Stimulated activated CD8-positive, alpha-beta memory T cell treated with anti-CD3 and anti-CD28 coated beads, Interleukin-12 subunit alpha, Interleukin-12 subunit beta, amount 100 ng/mL, for 1 hour (primary cell): ENCODE measurements around the gene CST9.
"Not testable (repeated sequence)": the region's sequence is repeated elsewhere in the genome, so short reads cannot be mapped to it uniquely, and the experiment has no call there.

Experiments
- DNase-seq: peaks from one replicate; pipeline ENCODE4 v3.0.0-alpha.2; 2020; ENCODE audit warnings: low read depth

Gene CST9

GRCh38 chr20:23637282-23638221 is 31.8 kb upstream of the CST9 start, which contains the start of gene CST3:
CST3 (minus strand) TSS chr20:23637955; CDS start chr20:23637862, 93 bp downstream.
- no peak for DNase-seq

GRCh38 chr20:23636908-23637281 is 31.2 kb upstream of the CST9 start:
- DNase-seq = no peak

GRCh38 chr20:23636182-23636907 is 30.6 kb upstream of the CST9 start:
- no peak for DNase-seq

GRCh38 chr20:23635768-23636090 is 30.0 kb upstream of the CST9 start:
- not testable (repeated sequence) for DNase-seq

- DNase-seq = no peak
These were observed 29.5 kb upstream of the CST9 start for GRCh38 chr20:23634985-23635767.

GRCh38 chr20:23634044-23634801 is 28.5 kb upstream of the CST9 start:
- no peak for DNase-seq

- DNase-seq = no peak
These were observed 27.2 kb upstream of the CST9 start for GRCh38 chr20:23632711-23633573.

GRCh38 chr20:23631981-23632710 is 26.4 kb upstream of the CST9 start:
- no peak for DNase-seq

GRCh38 chr20:23631226-23631822 is 25.6 kb upstream of the CST9 start:
- DNase-seq = no peak

- no peak for DNase-seq
These were observed 24.7 kb upstream of the CST9 start for GRCh38 chr20:23630392-23630849.

GRCh38 chr20:23629542-23630391 is 24.1 kb upstream of the CST9 start:
- DNase-seq = no peak

- no peak for DNase-seq
These were observed 23.4 kb upstream of the CST9 start for GRCh38 chr20:23629017-23629541.

- no peak for DNase-seq
These were observed 22.8 kb upstream of the CST9 start for GRCh38 chr20:23628402-23629016.

GRCh38 chr20:23627501-23627900 is 21.8 kb upstream of the CST9 start:
- DNase-seq = no peak

- DNase-seq = no peak
These were observed 20.4 kb upstream of the CST9 start for GRCh38 chr20:23626040-23626620.

GRCh38 chr20:23625236-23625964 is 19.7 kb upstream of the CST9 start:
- no peak for DNase-seq

- no peak for DNase-seq
These were observed 18.6 kb upstream of the CST9 start for GRCh38 chr20:23624324-23624691.
